DOHH2 (cell line): ENCODE measurements around the gene KIRREL3.

Source experiments
- CTCF ChIP-seq: fragments of 200-600 bp; sonication (generic); IDR thresholded peaks from one replicate; pipeline ENCODE4 v1.5.1; 2014; ENCODE audit warnings: antibody characterized with exemption, mild to moderate bottlenecking, low read depth, low read length; ENCODE audit not compliant: poor library complexity, severe bottlenecking
- EZH2phosphoT487 ChIP-seq: fragments of 200-600 bp; sonication (generic); IDR thresholded peaks from 2 replicates; pipeline ENCODE4 v1.6.1; 2017; ENCODE audit warnings: borderline replicate concordance, mild to moderate bottlenecking, antibody characterized with exemption, low read length, moderate library complexity, mixed read lengths

DNA sequence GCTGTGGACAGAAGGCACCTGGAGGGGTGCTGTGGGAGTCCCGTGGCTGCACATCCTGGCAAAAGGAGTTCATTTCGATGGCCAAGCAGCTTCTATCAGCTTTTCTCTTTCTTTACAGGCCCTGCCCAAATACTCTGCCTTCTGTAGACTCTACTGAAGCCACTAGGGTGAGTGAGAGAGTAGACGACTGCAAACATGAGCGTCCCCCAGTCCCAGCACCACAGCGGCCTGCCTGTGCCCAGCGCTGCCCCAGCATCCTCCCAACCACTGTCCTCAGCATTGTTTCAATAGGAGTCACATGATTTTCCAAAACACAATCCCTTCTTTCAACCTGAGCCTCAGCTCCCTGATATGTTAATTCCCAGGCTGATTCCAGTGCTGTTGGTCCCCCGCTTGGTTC lies 110.0 kb downstream of the KIRREL3 start:
- TF ChIP-seq CTCF, result no peak
- no peak for TF ChIP-seq EZH2phosphoT487
